ENCODE data around the gene ELK3.

Gene ELK3

GRCh38 chr12:96189781-96190180 is 4.4 kb upstream of the ELK3 start:
- DNase-seq: no peak

GRCh38 chr12:96190413-96191108 is 3.6 kb upstream of the ELK3 start:
- no peak for DNase-seq

- DNase-seq: no peak
Observed at GRCh38 chr12:96192926-96193573, 1.1 kb upstream of the ELK3 start.

- DNase-seq: no peak
Observed at GRCh38 chr12:96194576-96194889, 358 bp downstream of the ELK3 start.

- peak; percentile 87 for DNase-seq
Observed at GRCh38 chr12:96194971-96195844, 1.0 kb downstream of the ELK3 start.

- DNase-seq: no peak
Observed at GRCh38 chr12:96195845-96196451, 1.8 kb downstream of the ELK3 start.

GRCh38 chr12:96196781-96197180 is 2.6 kb downstream of the ELK3 start:
- DNase-seq: no peak

- no peak for DNase-seq
Observed at GRCh38 chr12:96197503-96198272, 3.5 kb downstream of the ELK3 start.

- peak; percentile 39 for DNase-seq
Observed at GRCh38 chr12:96198965-96199364, 4.8 kb downstream of the ELK3 start.

GRCh38 chr12:96199464-96199863 is 5.3 kb downstream of the ELK3 start:
- no peak for DNase-seq

GRCh38 chr12:96201272-96202227 is 7.4 kb downstream of the ELK3 start:
- DNase-seq: no peak

GRCh38 chr12:96204381-96204780 is 10.2 kb downstream of the ELK3 start:
- DNase-seq: no peak

GRCh38 chr12:96205908-96206307 is 11.7 kb downstream of the ELK3 start:
- DNase-seq: no peak

GRCh38 chr12:96206936-96207662 is 12.9 kb downstream of the ELK3 start:
- DNase-seq: no peak

- DNase-seq: no peak
Observed at GRCh38 chr12:96208346-96208745, 14.2 kb downstream of the ELK3 start.

- no peak for DNase-seq
Observed at GRCh38 chr12:96208801-96209549, 14.8 kb downstream of the ELK3 start.

GRCh38 chr12:96210376-96211055 is 16.3 kb downstream of the ELK3 start:
- no peak for DNase-seq

- DNase-seq: peak; percentile 32
Observed at GRCh38 chr12:96211988-96212387, 17.8 kb downstream of the ELK3 start.

Data from MV-4-11 (cell line).